ENCODE results near the gene LBR.

LBR gene

GRCh38 chr1:225435957-225436392 is 8.1 kb upstream of the LBR start:
- TF ChIP-seq, protein P1, sequence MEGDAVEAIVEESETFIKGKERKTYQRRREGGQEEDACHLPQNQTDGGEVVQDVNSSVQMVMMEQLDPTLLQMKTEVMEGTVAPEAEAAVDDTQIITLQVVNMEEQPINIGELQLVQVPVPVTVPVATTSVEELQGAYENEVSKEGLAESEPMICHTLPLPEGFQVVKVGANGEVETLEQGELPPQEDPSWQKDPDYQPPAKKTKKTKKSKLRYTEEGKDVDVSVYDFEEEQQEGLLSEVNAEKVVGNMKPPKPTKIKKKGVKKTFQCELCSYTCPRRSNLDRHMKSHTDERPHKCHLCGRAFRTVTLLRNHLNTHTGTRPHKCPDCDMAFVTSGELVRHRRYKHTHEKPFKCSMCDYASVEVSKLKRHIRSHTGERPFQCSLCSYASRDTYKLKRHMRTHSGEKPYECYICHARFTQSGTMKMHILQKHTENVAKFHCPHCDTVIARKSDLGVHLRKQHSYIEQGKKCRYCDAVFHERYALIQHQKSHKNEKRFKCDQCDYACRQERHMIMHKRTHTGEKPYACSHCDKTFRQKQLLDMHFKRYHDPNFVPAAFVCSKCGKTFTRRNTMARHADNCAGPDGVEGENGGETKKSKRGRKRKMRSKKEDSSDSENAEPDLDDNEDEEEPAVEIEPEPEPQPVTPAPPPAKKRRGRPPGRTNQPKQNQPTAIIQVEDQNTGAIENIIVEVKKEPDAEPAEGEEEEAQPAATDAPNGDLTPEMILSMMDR (IDR thresholded peaks at IDR 0.05; ENCODE audit: low read depth, low read length) = no peak
- DNase-seq (ENCODE audit: extremely low read depth, low read depth) = no peak

- DNase-seq (ENCODE audit: extremely low read depth, low read depth) = no peak
- TF ChIP-seq, protein P1 (IDR thresholded peaks at IDR 0.05; ENCODE audit: low read depth, low read length) = no peak
These were observed 7.6 kb upstream of the LBR start for GRCh38 chr1:225435487-225435886.

GRCh38 chr1:225435076-225435475 is 7.2 kb upstream of the LBR start:
- no peak for DNase-seq (ENCODE audit: extremely low read depth, low read depth)
- TF ChIP-seq, protein P1 (IDR thresholded peaks at IDR 0.05; ENCODE audit: low read depth, low read length) = no peak

GRCh38 chr1:225434046-225434445 is 6.2 kb upstream of the LBR start:
- TF ChIP-seq, protein P1 (IDR thresholded peaks at IDR 0.05; ENCODE audit: low read depth, low read length) = no peak
- DNase-seq (ENCODE audit: extremely low read depth, low read depth) = no peak

DNA sequence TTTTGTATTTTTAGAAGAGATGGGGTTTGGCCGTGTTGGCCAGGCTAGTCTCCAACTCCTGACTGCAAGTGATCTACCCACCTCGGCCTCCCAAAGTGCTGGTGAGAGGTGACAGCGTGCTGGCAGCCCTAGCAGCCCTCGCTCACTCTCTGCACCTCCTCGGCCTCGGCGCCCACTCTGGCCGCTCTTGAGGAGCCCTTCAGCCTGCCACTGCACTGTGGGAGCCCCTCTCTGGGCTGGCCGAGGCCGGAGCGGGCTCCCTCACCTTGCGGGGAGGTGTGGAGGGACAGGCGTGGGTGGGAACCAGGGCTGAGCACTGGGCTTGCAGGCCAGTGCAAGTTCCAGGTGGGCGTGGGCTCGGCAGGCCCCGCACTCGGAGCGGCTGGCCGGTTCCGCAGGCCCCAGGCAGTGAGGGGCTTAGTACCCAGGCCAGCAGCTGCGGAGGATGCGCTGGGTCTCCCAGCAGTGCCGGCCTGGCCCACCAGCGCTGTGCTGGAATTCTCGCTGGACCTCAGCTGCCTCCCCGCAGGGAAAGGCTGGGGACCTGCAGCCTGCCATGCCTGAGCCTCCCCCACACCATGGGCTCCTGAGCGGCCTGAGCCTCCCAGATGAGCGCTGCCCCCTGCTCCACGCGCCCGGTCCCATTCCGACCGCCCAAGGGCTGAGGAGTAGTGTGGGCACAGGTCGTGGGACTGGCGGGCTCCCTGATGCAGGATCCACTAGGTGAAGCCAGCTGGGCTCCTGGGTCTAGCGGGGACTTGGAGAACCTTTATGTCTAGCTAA is 3.4 kb upstream of the LBR start:
- DNase-seq (ENCODE audit: extremely low read depth, low read depth) = no peak
- TF ChIP-seq, protein P1 (IDR thresholded peaks at IDR 0.05; ENCODE audit: low read depth, low read length) = no peak

DNA sequence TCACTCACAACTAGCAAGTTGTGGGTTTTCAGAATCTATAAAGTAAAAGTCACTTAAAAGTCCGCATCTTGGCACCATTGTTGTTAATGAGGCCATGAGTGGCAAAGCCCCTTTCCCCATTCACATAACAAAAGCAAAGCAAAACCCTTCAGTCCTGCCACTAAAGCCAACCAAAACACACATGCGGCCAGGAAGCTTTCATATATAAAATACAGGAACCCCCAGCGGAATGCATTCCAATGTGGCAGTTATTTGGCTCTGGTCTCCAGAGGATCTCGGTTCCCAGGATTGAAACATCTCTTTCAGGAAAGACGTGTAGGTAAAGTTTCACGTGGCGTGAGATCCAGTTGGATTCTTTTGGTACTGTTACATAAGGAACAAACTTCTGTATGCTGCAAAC is 2.5 kb upstream of the LBR start:
- TF ChIP-seq, protein P1 (IDR thresholded peaks at IDR 0.05; ENCODE audit: low read depth, low read length) = no peak
- no peak for DNase-seq (ENCODE audit: extremely low read depth, low read depth)

GRCh38 chr1:225428881-225429455 is 1.1 kb upstream of the LBR start:
- TF ChIP-seq, protein P1 (IDR thresholded peaks at IDR 0.05; ENCODE audit: low read depth, low read length) = no peak
- no peak for DNase-seq (ENCODE audit: extremely low read depth, low read depth)

Data from AG09319 (cell line).